Right lobe of liver (tissue), 6 donors: Measurements from ENCODE around the gene SNRPA. TPM values are rescaled to one million over a fixed set of nuclear protein-coding genes. Genes with fewer than 3 reads are reported as not detected.

Experiments
- ATAC-seq, 4 donors: fragments of 200-7000 bp; cut with Tn5 transposase; one replicate each; pipeline ENCODE4 v1.9.1; 2020; ENCODE audit warnings: mild to moderate bottlenecking in 4 of 4, moderate library complexity in 4 of 4
- DNase-seq, 3 donors: peaks; one replicate each; pipeline ENCODE4 v3.0.0-alpha.2; 2020
- H3K27ac ChIP-seq, 3 donors: fragments of 200-600 bp; one replicate each; pipeline ENCODE4 v1.8.0; 2022
- H3K27me3 ChIP-seq, 2 donors: fragments of 200-600 bp; one replicate each; pipeline ENCODE4 v1.8.0; 2022
- H3K36me3 ChIP-seq, 4 donors: fragments of 200-600 bp; sonication (generic) in 1 of 4; one replicate each; pipeline versions ENCODE4 v1.5.1 to v1.8.0; 2017 to 2022; ENCODE audit warnings: control low read depth in 1 of 4
- H3K4me1 ChIP-seq, 4 donors: fragments of 200-600 bp; sonication (generic) in 1 of 4; one replicate each; pipeline versions ENCODE4 v1.5.1 to v1.8.0; 2017 to 2022; ENCODE audit warnings: control low read depth in 1 of 4
- H3K4me3 ChIP-seq, 3 donors: fragments of 200-600 bp; one replicate each; pipeline ENCODE4 v1.8.0; 2022
- H3K9me3 ChIP-seq, 4 donors: fragments of 200-600 bp; sonication (generic) in 1 of 4; one replicate each; pipeline versions ENCODE4 v1.5.1 to v1.8.0; 2017 to 2022; ENCODE audit warnings: control low read depth in 1 of 4
- POLR2A ChIP-seq: fragments of 450-650 bp; IDR thresholded peaks from one replicate; pipeline ENCODE4 v1.6.1; 2017; ENCODE audit warnings: antibody characterized with exemption, mild to moderate bottlenecking
- WGBS: methylation state at CpG from one replicate; pipeline ENCODE4 v1.1.6; 2018; ENCODE audit warnings: low coverage, low lambda C conversion rate; ENCODE audit not compliant: insufficient coverage; ENCODE audit errors: missing lambda C conversion rate; 5-methylcytosine and 5-hydroxymethylcytosine counted together
- intact Hi-C, 2 donors: fragments of 100-400 bp; cut with DNase I; formaldehyde crosslinking; loops; one replicate each; pipeline versions ENCODE4 v1.11.2 to v1.14.1; 2022
- total RNA-seq, 6 experiments: library from RNA; depleted of rRNA in 2 of 6; stranded (reverse); fragments of >200 nt in 2 of 6; fragmentation: NEBNext Ultra II Directional in 3 of 6; extraction: Animal tissue kit (Norgen Biotek cat#: 25700) in 3 of 6; gene quantifications; one replicate each; pipeline versions ENCODE4 v1.1.0 to v1.2.4, GENCODE V29; 2016 to 2023
- TF ChIP-seq, protein P1 (sequence below), 4 donors: fragments of 200-600 bp in 3 of 4; fragments of 450-650 bp in 1 of 4; IDR thresholded peaks; one replicate each; pipeline versions ENCODE4 v1.5.1 to v1.8.0; 2016 to 2022; ENCODE audit warnings: antibody characterized with exemption in 4 of 4, mild to moderate bottlenecking in 2 of 4
- donor health status: DM: no; HTN: yes; CAD: no.
- donor health status: DM: no; HTN: no; CAD: no.
- donor health status: DM: no; HTN: no; CAD: no.
- donor health status: DM: no; HTN: yes; CAD: no.
- donor health status: DM: no; HTN: yes; CAD: no.

Gene SNRPA
- total RNA-seq, 6 experiments from 2014 or later = 21.4 to 33.1 (median 24.7) TPM

DNA sequence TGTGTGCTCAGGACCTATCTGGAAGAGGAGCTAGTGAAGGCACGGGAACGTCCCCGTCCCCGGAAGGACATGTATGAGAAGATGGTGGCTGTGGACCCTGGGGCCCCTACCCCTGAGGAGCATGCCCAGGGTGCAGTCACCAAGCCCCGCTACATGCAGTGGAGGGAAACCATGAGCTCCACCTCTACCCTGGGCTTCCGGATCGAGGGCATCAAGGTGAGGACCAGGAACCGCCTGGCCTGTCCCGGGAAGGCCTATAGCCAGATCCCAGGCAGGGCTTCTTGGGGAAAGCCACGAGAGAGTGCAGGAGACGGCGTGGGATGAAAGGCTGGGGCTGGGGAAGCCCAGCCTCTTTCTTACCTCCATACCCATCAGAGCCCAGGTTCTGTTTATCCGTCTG, 17.9 kb upstream of the SNRPA start:
- TF ChIP-seq, protein P1, sequence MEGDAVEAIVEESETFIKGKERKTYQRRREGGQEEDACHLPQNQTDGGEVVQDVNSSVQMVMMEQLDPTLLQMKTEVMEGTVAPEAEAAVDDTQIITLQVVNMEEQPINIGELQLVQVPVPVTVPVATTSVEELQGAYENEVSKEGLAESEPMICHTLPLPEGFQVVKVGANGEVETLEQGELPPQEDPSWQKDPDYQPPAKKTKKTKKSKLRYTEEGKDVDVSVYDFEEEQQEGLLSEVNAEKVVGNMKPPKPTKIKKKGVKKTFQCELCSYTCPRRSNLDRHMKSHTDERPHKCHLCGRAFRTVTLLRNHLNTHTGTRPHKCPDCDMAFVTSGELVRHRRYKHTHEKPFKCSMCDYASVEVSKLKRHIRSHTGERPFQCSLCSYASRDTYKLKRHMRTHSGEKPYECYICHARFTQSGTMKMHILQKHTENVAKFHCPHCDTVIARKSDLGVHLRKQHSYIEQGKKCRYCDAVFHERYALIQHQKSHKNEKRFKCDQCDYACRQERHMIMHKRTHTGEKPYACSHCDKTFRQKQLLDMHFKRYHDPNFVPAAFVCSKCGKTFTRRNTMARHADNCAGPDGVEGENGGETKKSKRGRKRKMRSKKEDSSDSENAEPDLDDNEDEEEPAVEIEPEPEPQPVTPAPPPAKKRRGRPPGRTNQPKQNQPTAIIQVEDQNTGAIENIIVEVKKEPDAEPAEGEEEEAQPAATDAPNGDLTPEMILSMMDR (IDR thresholded peaks at IDR 0.05) = no peak
- TF ChIP-seq POLR2A = no peak
- DNase-seq = no peak
- no peaks in the 10 kb centered on the region for H3K27me3 ChIP-seq
- no peak overlapping the region for H3K4me3 ChIP-seq
- peaks cover 0 to 8% (median 0%) of the 10 kb centered on the region in 4 donors for H3K4me1 ChIP-seq
- intact Hi-C loops = no loop called here
- ATAC-seq = peak in 1 of 4 donors; percentile 13
- 98% methylated on average over 7 of the region's 13 CpGs for WGBS
- no peaks in the 10 kb centered on the region for H3K9me3 ChIP-seq
- H3K27ac ChIP-seq = no peak overlapping the region
- H3K36me3 ChIP-seq = peaks cover 13 to 81% (median 30%) of the 10 kb centered on the region in 4 donors

DNA sequence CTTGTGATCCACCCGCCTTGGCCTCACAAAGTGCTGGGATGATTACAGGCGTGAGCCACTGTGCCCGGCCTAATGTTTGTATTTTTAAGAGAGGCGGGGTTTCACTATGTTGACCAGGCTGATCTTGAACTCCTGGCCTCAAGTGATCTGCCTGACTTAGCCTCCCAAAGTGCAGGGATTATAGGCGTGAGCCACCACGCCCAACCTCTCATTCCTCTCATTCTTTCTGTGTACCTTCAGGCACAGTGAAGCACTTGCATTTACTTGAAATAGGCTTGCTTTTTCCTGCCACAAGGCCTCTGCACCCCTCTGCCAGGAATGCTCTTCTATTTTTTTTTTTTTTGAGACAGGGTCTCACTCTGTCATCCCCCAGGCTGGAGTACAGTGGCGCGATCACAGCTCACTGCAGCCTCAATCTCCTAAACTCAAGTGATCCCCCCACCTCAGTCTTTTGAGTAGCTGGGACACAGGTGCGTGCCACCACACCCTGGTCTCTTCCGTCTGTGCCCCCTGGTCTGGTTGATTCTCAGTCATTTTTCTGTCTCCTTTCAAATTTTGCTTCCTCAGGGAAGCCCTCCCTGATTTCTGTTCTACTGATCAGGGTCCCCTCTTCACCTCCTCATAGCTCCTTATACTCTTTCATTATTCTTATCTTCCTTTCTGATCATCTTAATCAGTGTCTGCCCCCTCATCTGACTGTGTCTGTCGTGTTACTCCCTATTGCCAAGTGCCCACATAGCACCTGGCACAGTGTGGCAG, 15.8 kb upstream of the SNRPA start:
- ATAC-seq = no peak
- WGBS = 84% methylated on average over 6 of the region's 11 CpGs

DNA sequence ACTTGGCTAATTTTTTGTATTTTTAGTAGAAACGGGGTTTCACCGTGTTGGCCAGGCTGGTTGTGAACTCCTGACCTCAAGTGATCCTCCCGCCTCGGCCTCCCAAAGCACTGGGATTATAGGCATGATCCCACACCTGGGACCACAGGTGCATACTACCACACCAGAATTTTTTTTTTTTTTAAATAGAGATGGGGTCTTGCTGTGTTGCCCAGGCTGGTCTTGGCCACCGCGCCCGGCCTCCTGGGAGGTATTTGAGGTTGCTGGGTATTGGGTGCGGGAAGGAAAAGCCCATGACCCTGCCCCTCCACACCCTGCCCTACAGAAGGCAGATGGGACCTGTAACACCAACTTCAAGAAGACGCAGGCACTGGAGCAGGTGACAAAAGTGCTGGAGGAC, 14.3 kb upstream of the SNRPA start:
- TF ChIP-seq POLR2A = no peak
- TF ChIP-seq, protein P1 (IDR thresholded peaks at IDR 0.05) = no peak
- no peak for ATAC-seq
- Histone ChIP-seq H3K4me3 (no peak overlapping the region), H3K27ac (no peak overlapping the region), H3K9me3 (no peaks in the 10 kb centered on the region), H3K36me3 (peaks cover 11 to 58% (median 21%) of the 10 kb centered on the region in 4 donors), H3K27me3 (no peaks in the 10 kb centered on the region), H3K4me1 (peaks cover 0 to 8% (median 0%) of the 10 kb centered on the region in 4 donors)
- 80% methylated on average over 4 of the region's 9 CpGs for WGBS
- intact Hi-C loops = no loop called here
- DNase-seq = no peak

More for the DNA sequence above, 15.8 kb upstream of the SNRPA start:
- Histone ChIP-seq H3K4me1 (peaks cover 0 to 8% (median 0%) of the 10 kb centered on the region in 4 donors), H3K36me3 (peaks cover 13 to 72% (median 28%) of the 10 kb centered on the region in 4 donors), H3K27ac (no peak overlapping the region), H3K9me3 (no peaks in the 10 kb centered on the region), H3K4me3 (no peak overlapping the region), H3K27me3 (no peaks in the 10 kb centered on the region)
- intact Hi-C loops = no loop called here
- TF ChIP-seq POLR2A = no peak
- TF ChIP-seq, protein P1 (IDR thresholded peaks at IDR 0.05) = no peak
- no peak for DNase-seq

DNA sequence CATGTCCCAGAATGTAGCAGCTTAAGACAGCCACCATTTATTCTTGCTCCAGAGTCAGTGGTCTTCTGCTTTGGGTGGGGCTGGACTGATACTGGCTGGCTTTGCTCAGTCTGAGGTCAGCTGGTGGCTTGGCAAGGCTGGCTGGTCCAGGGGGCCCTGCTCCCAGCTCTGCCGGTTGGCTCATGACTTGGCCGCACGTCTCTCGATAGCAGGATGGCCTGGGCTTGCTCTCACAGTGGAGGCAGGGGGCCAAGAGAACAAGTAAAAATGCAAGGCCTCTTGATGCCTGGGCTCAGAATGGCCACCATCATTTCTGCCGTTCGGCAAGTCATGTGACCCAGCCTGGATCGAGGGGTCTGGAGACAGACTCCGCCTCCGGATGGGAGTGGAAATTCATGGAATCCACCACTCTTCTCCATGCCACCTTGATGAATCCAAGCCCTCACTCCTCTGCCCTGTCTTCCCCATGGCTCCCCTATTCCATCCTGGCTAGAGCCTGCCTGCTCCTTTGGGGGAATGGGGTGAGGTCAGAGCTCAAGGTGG, 13.8 kb upstream of the SNRPA start:
- peaks cover 0 to 11% (median 0%) of the 10 kb centered on the region in 4 donors for H3K4me1 ChIP-seq
- WGBS = no CpG with 5 or more reads among the region's 9 CpGs
- TF ChIP-seq POLR2A = no peak
- TF ChIP-seq, protein P1 (IDR thresholded peaks at IDR 0.05) = no peak
- no peak for DNase-seq
- H3K27me3 ChIP-seq = no peaks in the 10 kb centered on the region
- H3K9me3 ChIP-seq = no peaks in the 10 kb centered on the region
- peaks cover 11 to 55% (median 21%) of the 10 kb centered on the region in 4 donors for H3K36me3 ChIP-seq
- no peak overlapping the region for H3K27ac ChIP-seq
- H3K4me3 ChIP-seq = no peak overlapping the region
- intact Hi-C loops = no loop called here
- ATAC-seq = no peak
